Measurements from ENCODE around the gene LRRK1. TPM values are rescaled to one million over a fixed set of nuclear protein-coding genes. Genes with fewer than 3 reads are reported as not detected.

LRRK1 gene
- total and polyA plus RNA-seq, 8 donors: 2.3 to 73.3 (median 7.0) TPM

GRCh38 chr15:101004500-101004899, 85.3 kb downstream of the LRRK1 start:
- intact Hi-C loops (cut with DNase I; ENCODE audit: low total_unique reads): no loop called here
- TF ChIP-seq CTCF (IDR thresholded peaks at IDR 0.05) (no peak), POLR2AphosphoS5 (IDR thresholded peaks at IDR 0.05) (no peak), EP300 (IDR thresholded peaks at IDR 0.05) (no peak), POLR2A (IDR thresholded peaks at IDR 0.05) (no peak)
- WGBS, 5 donors: 93 to 97% (median 97%) methylated on average over 4 of the region's 4 CpGs
- Histone ChIP-seq H3K4me1 (peaks cover 12 to 29% (median 20%) of the 10 kb centered on the region in 4 donors), H3K36me3 (peaks cover 0 to 10% (median 2%) of the 10 kb centered on the region in 4 donors), H3K4me3 (no peak overlapping the region), H3K27ac (no peak overlapping the region), H3K9me3 (peaks cover 0 to 4% (median 0%) of the 10 kb centered on the region in 4 donors), H3K27me3 (no peaks in the 10 kb centered on the region)
- DNase-seq: no peak

GRCh38 chr15:101004986-101005747, 86.0 kb downstream of the LRRK1 start:
- 93 to 96% (median 95%) methylated on average over 10 of the region's 10 CpGs for WGBS, 5 donors
- intact Hi-C loops (cut with DNase I; ENCODE audit: low total_unique reads): loop anchor here (5.0 kb wide), 2 partner anchors 88 to 378 kb away; partner anchors contain the start of gene LRRK1
- H3K36me3 ChIP-seq: peaks cover 0 to 10% (median 4%) of the 10 kb centered on the region in 4 donors
- H3K4me3 ChIP-seq: no peak overlapping the region
- H3K27ac ChIP-seq: no peak overlapping the region
- peaks cover 0 to 4% (median 0%) of the 10 kb centered on the region in 4 donors for H3K9me3 ChIP-seq
- no peak for DNase-seq
- peaks cover 12 to 29% (median 20%) of the 10 kb centered on the region in 4 donors for H3K4me1 ChIP-seq
- TF ChIP-seq EP300 (IDR thresholded peaks at IDR 0.05) (no peak), POLR2A (IDR thresholded peaks at IDR 0.05) (no peak), POLR2AphosphoS5 (IDR thresholded peaks at IDR 0.05) (no peak), CTCF (IDR thresholded peaks at IDR 0.05) (no peak)
- no peaks in the 10 kb centered on the region for H3K27me3 ChIP-seq

GRCh38 chr15:101006931-101007691, 88.0 kb downstream of the LRRK1 start:
- H3K27me3 ChIP-seq: no peaks in the 10 kb centered on the region
- intact Hi-C loops (cut with DNase I; ENCODE audit: low total_unique reads): loop anchor here (5.0 kb wide), 2 partner anchors 90 to 380 kb away; partner anchors contain the start of gene LRRK1
- peak; percentile 79 to 91 for DNase-seq
- H3K9me3 ChIP-seq: peaks cover 0 to 4% (median 0%) of the 10 kb centered on the region in 4 donors
- WGBS, 5 donors: 17 to 21% (median 19%) methylated on average over 27 of the region's 27 CpGs
- TF ChIP-seq EP300 (IDR thresholded peaks at IDR 0.05) (no peak), CTCF (IDR thresholded peaks at IDR 0.05) (peak in 5 of 7 experiments; percentile 76 to 93 (median 91)), POLR2A (IDR thresholded peaks at IDR 0.05) (no peak), POLR2AphosphoS5 (IDR thresholded peaks at IDR 0.05) (peak in 1 of 3 donors; percentile 53)
- H3K36me3 ChIP-seq: peaks cover 0 to 20% (median 11%) of the 10 kb centered on the region in 4 donors
- H3K27ac ChIP-seq: peak overlapping the region in 2 of 5 donors; percentile 12 to 43
- peak overlapping the region; percentile 0 to 59 (median 56) for H3K4me3 ChIP-seq
- peaks cover 12 to 27% (median 19%) of the 10 kb centered on the region in 4 donors for H3K4me1 ChIP-seq

Measured in stomach (tissue), 9 donors.